ENCODE measurements around the gene KLHL17.

The KLHL17 gene

GRCh38 chr1:945688-946556 lies 14.5 kb upstream of the KLHL17 start:
- no peak for TF ChIP-seq CTCF (IDR thresholded peaks at IDR 0.05)

GRCh38 chr1:947958-948357 lies 12.4 kb upstream of the KLHL17 start:
- TF ChIP-seq CTCF (IDR thresholded peaks at IDR 0.05): no peak

GRCh38 chr1:950268-950667 lies 10.1 kb upstream of the KLHL17 start:
- TF ChIP-seq CTCF (IDR thresholded peaks at IDR 0.05): no peak

GRCh38 chr1:950881-951280 lies 9.5 kb upstream of the KLHL17 start:
- no peak for TF ChIP-seq CTCF (IDR thresholded peaks at IDR 0.05)

- peak; percentile 36; the same call in 1 of the 2 replicates for TF ChIP-seq CTCF (IDR thresholded peaks at IDR 0.05)
Measured at GRCh38 chr1:951364-951763, 9.0 kb upstream of the KLHL17 start.

- no peak for TF ChIP-seq CTCF (IDR thresholded peaks at IDR 0.05)
Measured at GRCh38 chr1:952201-952600, 8.2 kb upstream of the KLHL17 start.

- TF ChIP-seq CTCF (IDR thresholded peaks at IDR 0.05): no peak
Measured at GRCh38 chr1:952603-953002, 7.8 kb upstream of the KLHL17 start.

Measured in LNCAP (cell line).